Mucosa of descending colon (tissue), 3 donors: ENCODE data around the gene SH2D3A. TPM values are rescaled to one million over a fixed set of nuclear protein-coding genes. Genes with fewer than 3 reads are reported as not detected.
A peak's percentile ranks its signal among the peaks of the same experiment; 100 is the strongest.
"Not testable (repeated sequence)": the region's sequence is repeated elsewhere in the genome, so short reads cannot be mapped to it uniquely, and the experiment has no call there.

ENCODE experiments used
- ATAC-seq: fragments of 200-7000 bp; cut with Tn5 transposase; one replicate; pipeline ENCODE4 v1.9.1; 2020; ENCODE audit warnings: mild to moderate bottlenecking, moderate library complexity
- DNase-seq, 3 donors: peaks; one replicate each; pipeline ENCODE4 v3.0.0-alpha.2; 2020
- H3K36me3 ChIP-seq: fragments of 200-600 bp; one replicate; pipeline ENCODE4 v1.8.0; 2021; ENCODE audit warnings: low read depth, mild to moderate bottlenecking
- H3K4me1 ChIP-seq: fragments of 200-600 bp; one replicate; pipeline ENCODE4 v1.8.0; 2021; ENCODE audit warnings: low read depth, mild to moderate bottlenecking
- H3K4me3 ChIP-seq: fragments of 200-600 bp; one replicate; pipeline ENCODE4 v1.8.0; 2021; ENCODE audit warnings: mild to moderate bottlenecking
- H3K9me3 ChIP-seq: fragments of 200-600 bp; one replicate; pipeline ENCODE4 v1.8.0; 2021; ENCODE audit warnings: mild to moderate bottlenecking
- CTCF ChIP-seq: fragments of 200-600 bp; IDR thresholded peaks from one replicate; pipeline ENCODE4 v1.8.0; 2022; ENCODE audit warnings: antibody characterized with exemption, mild to moderate bottlenecking
- intact Hi-C, 2 donors: fragments of 100-400 bp; cut with DNase I in 1 of 2; cut with micrococcal nuclease in 1 of 2; formaldehyde crosslinking; loops; one replicate each; pipeline versions ENCODE4 v1.11.0 to v1.11.1; 2022; cut with DNase I, micrococcal nuclease
- total RNA-seq, 3 donors: library from RNA; stranded (reverse); fragmentation: NEBNext Ultra II Directional in 2 of 3; extraction: Animal tissue kit (Norgen Biotek cat#: 25700) in 2 of 3; gene quantifications; one replicate each; pipeline versions ENCODE4 v1.2.1 to v1.2.4, GENCODE V29; 2021 to 2023
- donor health status: DM: no; HTN: no; CAD: no; lungs with moderate emphysema.
- donor health status: DM: no; HTN: no; CAD: no.
- donor health status: DM: no; HTN: yes; CAD: no.

Gene SH2D3A
- total RNA-seq, 3 donors from 2014 or later, result 26.4 to 80.5 (median 40.5) TPM

DNA sequence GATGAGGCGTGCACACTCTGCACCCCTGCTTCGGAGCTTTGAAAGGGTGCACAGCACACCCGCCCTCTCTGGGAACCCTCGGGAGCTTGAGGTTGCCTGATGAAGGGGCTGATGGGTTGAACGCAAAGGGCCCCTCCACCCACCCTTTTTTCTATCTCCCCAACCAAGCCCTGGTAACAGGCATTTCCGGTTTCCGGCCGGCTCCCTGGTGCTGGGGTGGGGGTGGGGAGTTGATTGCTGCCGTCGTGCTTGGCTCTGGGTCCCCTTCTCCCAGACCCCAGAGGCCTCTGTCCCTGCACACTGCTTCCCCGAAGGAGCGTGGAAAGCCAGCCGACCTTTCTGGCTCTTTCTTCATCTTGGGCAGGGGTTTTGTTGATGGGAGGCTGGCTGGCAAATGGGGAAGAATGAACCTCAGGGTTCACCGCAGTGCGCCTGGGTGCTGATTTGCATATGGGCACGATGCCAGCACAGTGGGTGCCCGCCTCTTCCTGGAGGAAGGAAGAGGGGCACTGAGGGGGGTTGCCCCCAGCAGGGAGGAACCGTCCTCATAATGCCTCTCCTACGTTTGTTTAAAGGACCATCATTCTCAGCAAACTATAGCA is 34.4 kb upstream of the SH2D3A start:
- peaks cover 4% of the 10 kb centered on the region for H3K4me1 ChIP-seq
- DNase-seq, result peak; percentile 65 to 89 (median 75)
- ATAC-seq, result peak; percentile 85
- H3K9me3 ChIP-seq, result no peaks in the 10 kb centered on the region
- no peaks in the 10 kb centered on the region for H3K36me3 ChIP-seq
- intact Hi-C loops, result no loop called here
- no peak for TF ChIP-seq CTCF
- H3K4me3 ChIP-seq, result no peak overlapping the region

DNA sequence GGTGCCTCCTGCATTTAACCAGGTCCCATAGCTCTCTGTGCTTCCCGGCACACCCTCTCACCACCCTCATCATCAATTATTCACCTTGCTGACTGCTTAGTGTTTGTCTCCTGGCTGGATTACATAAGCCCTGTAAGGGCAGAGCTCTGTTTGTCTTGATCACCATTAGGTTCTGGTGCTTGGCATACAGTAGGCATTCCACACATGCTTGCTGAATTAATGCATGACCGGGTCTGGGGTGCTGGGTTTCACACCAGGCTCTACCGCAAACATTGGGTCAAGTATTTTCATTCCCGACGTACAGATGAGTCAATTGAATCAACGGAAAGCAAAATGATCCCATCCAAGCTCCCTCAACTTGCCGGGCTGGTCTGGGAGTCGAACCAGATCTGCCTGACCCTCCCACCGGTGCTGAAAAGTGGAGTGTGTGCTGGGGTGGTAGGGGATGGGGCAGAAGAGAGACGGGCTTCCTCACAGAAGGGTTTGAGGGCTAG is 33.8 kb upstream of the SH2D3A start:
- Histone ChIP-seq H3K36me3 (no peaks in the 10 kb centered on the region), H3K4me1 (peaks cover 4% of the 10 kb centered on the region), H3K4me3 (no peak overlapping the region), H3K9me3 (no peaks in the 10 kb centered on the region)
- intact Hi-C loops, result no loop called here
- DNase-seq (no peak), ATAC-seq (no peak)
- no peak for TF ChIP-seq CTCF

- DNase-seq, H3K4me3 ChIP-seq, H3K4me1 ChIP-seq, H3K36me3 ChIP-seq, ATAC-seq, intact Hi-C loops, H3K9me3 ChIP-seq: not testable (repeated sequence)
Measured at GRCh38 chr19:6800160-6800790, 33.0 kb upstream of the SH2D3A start.

DNA sequence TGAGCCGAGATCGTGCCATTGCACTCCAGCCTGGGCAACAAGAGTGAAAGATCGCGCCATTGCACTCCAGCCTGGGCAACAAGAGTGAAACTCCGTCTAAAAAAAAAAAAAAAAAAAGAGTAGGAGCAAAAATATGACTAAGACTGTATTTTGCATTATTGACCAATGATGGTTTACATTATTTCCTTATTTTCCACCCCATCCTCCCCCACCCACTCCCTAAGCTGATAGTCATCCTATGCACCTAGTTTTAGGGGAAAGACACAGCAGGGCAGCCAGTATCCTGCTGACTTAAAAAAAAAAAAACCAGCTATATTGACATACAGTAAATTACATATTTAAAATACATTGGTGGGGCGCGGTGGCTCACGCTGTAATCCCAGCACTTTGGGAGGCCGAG is 30.4 kb upstream of the SH2D3A start:
- ATAC-seq, result no peak
- Histone ChIP-seq H3K36me3 (no peaks in the 10 kb centered on the region), H3K4me1 (peaks cover 4% of the 10 kb centered on the region), H3K9me3 (peaks cover 4% of the 10 kb centered on the region), H3K4me3 (no peak overlapping the region)
- intact Hi-C loops, result no loop called here
- no peak for DNase-seq
- no peak for TF ChIP-seq CTCF

GRCh38 chr19:6796278-6796677 is 29.0 kb upstream of the SH2D3A start:
- intact Hi-C loops, result no loop called here
- no peak overlapping the region for H3K4me3 ChIP-seq
- peaks cover 1% of the 10 kb centered on the region for H3K4me1 ChIP-seq
- ATAC-seq (no peak), DNase-seq (no peak)
- peaks cover 4% of the 10 kb centered on the region for H3K9me3 ChIP-seq
- H3K36me3 ChIP-seq, result no peaks in the 10 kb centered on the region
- TF ChIP-seq CTCF, result no peak

DNA sequence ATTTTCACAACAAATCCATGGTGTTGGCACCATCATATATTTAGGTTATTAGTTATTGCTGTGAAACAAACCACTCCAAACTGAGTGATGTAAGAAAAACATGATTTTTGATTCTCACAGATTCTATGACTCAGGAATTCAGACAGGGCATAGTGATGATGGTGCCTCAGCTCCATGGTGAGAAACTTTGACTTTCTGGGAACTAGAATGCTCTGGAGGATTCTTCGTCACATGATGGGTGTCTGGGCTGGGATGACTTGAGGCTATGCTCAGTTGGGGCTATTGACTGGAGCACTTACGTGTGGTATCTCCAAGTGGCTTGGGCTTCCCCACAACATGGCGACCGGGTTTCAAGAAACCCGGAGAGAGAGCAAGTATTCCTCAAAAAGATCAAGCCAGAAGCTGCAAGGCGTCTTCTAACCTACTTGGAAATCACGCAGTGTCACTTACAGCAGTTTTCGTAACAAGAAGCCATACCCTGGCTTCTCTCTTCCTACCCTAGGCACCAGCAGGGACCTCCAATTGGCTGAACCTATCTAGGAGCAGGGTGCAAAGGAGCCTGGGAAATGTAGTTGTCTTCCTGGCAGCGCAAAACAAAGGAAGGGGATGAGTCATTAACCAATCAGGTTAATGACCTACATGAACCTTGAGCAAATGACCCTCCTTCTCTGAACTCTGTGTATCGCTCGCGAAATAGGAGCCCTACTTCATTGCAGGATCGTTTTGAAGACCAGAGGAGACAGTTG is 27.6 kb upstream of the SH2D3A start:
- no peak for DNase-seq
- no peak overlapping the region for H3K4me3 ChIP-seq
- H3K9me3 ChIP-seq, result peaks cover 4% of the 10 kb centered on the region
- ATAC-seq, result no peak
- intact Hi-C loops, result no loop called here
- no peaks in the 10 kb centered on the region for H3K4me1 ChIP-seq
- TF ChIP-seq CTCF, result no peak
- H3K36me3 ChIP-seq, result no peaks in the 10 kb centered on the region
